ENCODE measurements around the gene GTPBP8.

GTPBP8 gene

GRCh38 chr3:112958811-112959560, 31.8 kb upstream of the GTPBP8 start:
- Histone ChIP-seq H3K4me3 (ENCODE audit: low read depth, low read length, poor library complexity, severe bottlenecking) (no peak overlapping the region), H3K4me1 (ENCODE audit: insufficient read depth, low read length, severe bottlenecking) (no peaks in the 10 kb centered on the region), H3K36me3 (ENCODE audit: insufficient read depth, low read length) (no peaks in the 10 kb centered on the region), H3K9me3 (ENCODE audit: low read length) (no peaks in the 10 kb centered on the region), H4K20me1 (ENCODE audit: insufficient read depth, low read length) (no peaks in the 10 kb centered on the region), H3K9ac (ENCODE audit: low read length) (no peak overlapping the region), H3K4me2 (ENCODE audit: low read length) (no peak overlapping the region), H3F3A (ENCODE audit: insufficient read depth, low read length) (no peaks in the 10 kb centered on the region), H3K79me2 (ENCODE audit: insufficient read depth, low read length) (no peaks in the 10 kb centered on the region), H2AFZ (ENCODE audit: low read length) (no peak overlapping the region), H3K27me3 (ENCODE audit: insufficient read depth, low read length) (no peaks in the 10 kb centered on the region), H3K27ac (ENCODE audit: low read depth, low read length, poor library complexity, severe bottlenecking) (no peak overlapping the region), H3K9me2 (ENCODE audit: low read depth, low read length) (no peaks in the 10 kb centered on the region)
- no peak for TF ChIP-seq EZH2 (IDR thresholded peaks at IDR 0.05; ENCODE audit: borderline replicate concordance, low read length)
- no peak for TF ChIP-seq CTCF (IDR thresholded peaks at IDR 0.05; ENCODE audit: low read length)

- H3K4me2 ChIP-seq (ENCODE audit: low read length): no peak overlapping the region
- TF ChIP-seq CTCF (IDR thresholded peaks at IDR 0.05; ENCODE audit: low read length) (no peak), EZH2 (IDR thresholded peaks at IDR 0.05; ENCODE audit: borderline replicate concordance, low read length) (no peak)
- H3K36me3 ChIP-seq (ENCODE audit: insufficient read depth, low read length): no peaks in the 10 kb centered on the region
- no peak overlapping the region for H3K27ac ChIP-seq (ENCODE audit: low read depth, low read length, poor library complexity, severe bottlenecking)
- no peaks in the 10 kb centered on the region for H3K9me3 ChIP-seq (ENCODE audit: low read length)
- H3K27me3 ChIP-seq (ENCODE audit: insufficient read depth, low read length): no peaks in the 10 kb centered on the region
- H4K20me1 ChIP-seq (ENCODE audit: insufficient read depth, low read length): no peaks in the 10 kb centered on the region
- no peaks in the 10 kb centered on the region for H3K79me2 ChIP-seq (ENCODE audit: insufficient read depth, low read length)
- H3F3A ChIP-seq (ENCODE audit: insufficient read depth, low read length): no peaks in the 10 kb centered on the region
- no peak overlapping the region for H3K9ac ChIP-seq (ENCODE audit: low read length)
- no peaks in the 10 kb centered on the region for H3K4me1 ChIP-seq (ENCODE audit: insufficient read depth, low read length, severe bottlenecking)
- no peaks in the 10 kb centered on the region for H3K9me2 ChIP-seq (ENCODE audit: low read depth, low read length)
- H2AFZ ChIP-seq (ENCODE audit: low read length): no peak overlapping the region
- no peak overlapping the region for H3K4me3 ChIP-seq (ENCODE audit: low read depth, low read length, poor library complexity, severe bottlenecking)
These were observed 27.1 kb upstream of the GTPBP8 start for GRCh38 chr3:112963683-112964082.

GRCh38 chr3:112965656-112966055, 25.1 kb upstream of the GTPBP8 start:
- Histone ChIP-seq H3K79me2 (ENCODE audit: insufficient read depth, low read length) (no peaks in the 10 kb centered on the region), H3K4me1 (ENCODE audit: insufficient read depth, low read length, severe bottlenecking) (no peaks in the 10 kb centered on the region)
- no peak for TF ChIP-seq CTCF (IDR thresholded peaks at IDR 0.05; ENCODE audit: low read length)
- TF ChIP-seq EZH2 (IDR thresholded peaks at IDR 0.05; ENCODE audit: borderline replicate concordance, low read length): no peak

More at GRCh38 chr3:112965656-112966055, 25.1 kb upstream of the GTPBP8 start:
- no peaks in the 10 kb centered on the region for H4K20me1 ChIP-seq (ENCODE audit: insufficient read depth, low read length)
- no peak overlapping the region for H3K27ac ChIP-seq (ENCODE audit: low read depth, low read length, poor library complexity, severe bottlenecking)
- no peak overlapping the region for H2AFZ ChIP-seq (ENCODE audit: low read length)
- H3K27me3 ChIP-seq (ENCODE audit: insufficient read depth, low read length): no peaks in the 10 kb centered on the region
- no peak overlapping the region for H3K4me2 ChIP-seq (ENCODE audit: low read length)
- no peaks in the 10 kb centered on the region for H3F3A ChIP-seq (ENCODE audit: insufficient read depth, low read length)
- no peaks in the 10 kb centered on the region for H3K9me2 ChIP-seq (ENCODE audit: low read depth, low read length)
- no peaks in the 10 kb centered on the region for H3K36me3 ChIP-seq (ENCODE audit: insufficient read depth, low read length)
- no peak overlapping the region for H3K9ac ChIP-seq (ENCODE audit: low read length)
- H3K9me3 ChIP-seq (ENCODE audit: low read length): no peaks in the 10 kb centered on the region
- no peak overlapping the region for H3K4me3 ChIP-seq (ENCODE audit: low read depth, low read length, poor library complexity, severe bottlenecking)

Measured in OCI-LY1 (cell line).